HG02981 (cell line): ENCODE data around the gene ARAP1.

ENCODE experiments used
- ATAC-seq: cut with Tn5 transposase; IDR thresholded peaks from one replicate; pipeline ENCODE4 v1.9.1; 2021; ENCODE audit warnings: mild to moderate bottlenecking, moderate library complexity; ENCODE audit not compliant: unreplicated experiment

ARAP1 gene

DNA sequence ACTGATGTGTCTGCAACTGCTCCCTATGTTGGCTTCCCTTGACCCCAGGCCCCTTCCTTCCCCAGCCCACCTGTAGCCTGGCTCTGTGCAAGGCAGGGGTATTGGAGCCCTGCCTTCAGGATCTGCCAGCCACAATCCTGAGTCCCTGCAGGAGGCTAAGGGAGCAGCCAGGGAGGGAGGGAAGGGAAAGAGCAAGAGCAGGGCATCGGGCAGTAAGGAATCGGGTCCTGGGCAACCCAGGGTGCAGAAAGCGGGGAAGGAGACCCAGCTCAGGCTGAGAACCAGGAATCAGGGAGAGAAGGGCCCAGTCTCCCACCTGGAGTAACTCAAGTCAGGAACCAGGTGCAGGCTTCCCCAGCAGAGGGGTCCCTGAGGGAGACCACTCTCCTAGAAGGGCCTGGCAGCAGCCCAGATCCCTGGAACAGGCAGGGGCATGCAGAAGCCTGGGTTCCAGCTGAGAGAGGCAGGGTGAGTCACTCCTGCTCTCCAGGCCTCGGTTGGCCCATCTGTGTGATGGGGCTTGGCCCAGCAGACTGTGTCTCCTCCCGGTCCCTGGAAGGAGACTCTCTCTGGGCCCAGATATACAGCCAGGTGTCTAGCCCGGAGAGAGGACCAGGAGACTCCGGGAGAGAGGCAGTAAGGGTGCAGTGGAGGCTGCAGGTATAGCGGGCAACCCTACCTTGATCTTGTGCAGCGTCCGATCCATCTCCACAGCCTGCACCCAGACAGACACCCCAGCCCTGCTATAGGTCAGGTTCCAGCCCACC lies 28.3 kb upstream of the ARAP1 start:
- no peak for ATAC-seq

GRCh38 chr11:72779495-72780128 lies 27.4 kb upstream of the ARAP1 start:
- no peak for ATAC-seq

GRCh38 chr11:72778535-72779494 lies 26.6 kb upstream of the ARAP1 start:
- ATAC-seq, result no peak

GRCh38 chr11:72777755-72778278 lies 25.6 kb upstream of the ARAP1 start:
- no peak for ATAC-seq

GRCh38 chr11:72776844-72777754 lies 24.9 kb upstream of the ARAP1 start:
- no peak for ATAC-seq

DNA sequence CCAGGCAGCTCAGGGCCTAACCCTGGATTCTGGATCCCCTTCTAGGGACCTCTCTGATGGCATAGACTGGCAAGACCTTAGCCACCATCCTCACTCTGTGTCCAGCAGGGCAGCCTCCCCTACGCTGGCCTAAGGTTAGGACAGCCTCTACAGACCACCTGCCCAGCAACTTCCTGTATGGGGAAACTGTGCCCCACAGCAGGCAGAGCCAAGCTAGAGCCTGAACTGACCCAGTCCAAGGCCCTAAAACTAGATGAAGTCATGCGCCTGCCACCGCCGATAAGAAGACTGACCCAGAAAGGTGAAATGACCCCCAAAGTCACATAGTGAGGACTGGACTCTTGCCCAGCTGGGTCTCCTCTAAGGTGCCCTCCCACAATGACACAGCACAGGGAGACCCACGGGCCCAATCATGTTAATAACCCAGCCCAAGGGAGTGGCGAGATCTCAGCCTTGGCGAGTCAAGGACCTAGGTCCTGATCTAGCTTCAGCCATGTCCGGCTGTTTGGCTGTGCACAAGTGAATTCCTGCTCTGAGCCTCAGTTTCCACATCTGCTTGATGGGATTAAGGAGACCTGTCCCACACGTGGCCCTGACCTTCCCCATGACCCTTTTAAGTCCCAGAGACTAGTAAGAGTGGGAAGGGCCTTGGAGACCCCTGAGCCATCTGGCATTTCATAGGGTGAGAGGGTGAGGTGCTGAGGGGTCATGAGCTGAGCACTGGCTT lies 24.1 kb upstream of the ARAP1 start:
- ATAC-seq, result no peak

GRCh38 chr11:72775288-72776110 lies 23.3 kb upstream of the ARAP1 start:
- ATAC-seq, result no peak

DNA sequence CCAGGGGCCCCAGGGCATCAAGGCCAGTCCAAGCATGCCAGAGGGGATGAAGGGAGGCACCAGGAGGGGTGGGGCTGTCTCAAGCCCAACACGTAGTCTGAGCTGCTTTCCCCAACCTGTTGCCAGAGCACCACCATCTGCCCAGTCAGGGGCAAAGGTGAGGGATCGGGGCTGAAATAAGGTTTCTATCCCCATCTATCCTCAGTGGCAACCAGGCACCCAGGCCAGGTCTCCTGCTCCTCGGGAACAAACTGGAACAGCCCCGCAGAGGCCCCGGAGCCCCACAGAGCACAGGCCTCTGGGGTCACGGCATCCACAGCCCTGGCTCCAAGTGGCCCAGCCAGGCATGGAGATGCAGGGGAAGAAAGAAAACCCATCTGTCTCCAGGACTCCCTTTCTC lies 22.3 kb upstream of the ARAP1 start:
- no peak for ATAC-seq

DNA sequence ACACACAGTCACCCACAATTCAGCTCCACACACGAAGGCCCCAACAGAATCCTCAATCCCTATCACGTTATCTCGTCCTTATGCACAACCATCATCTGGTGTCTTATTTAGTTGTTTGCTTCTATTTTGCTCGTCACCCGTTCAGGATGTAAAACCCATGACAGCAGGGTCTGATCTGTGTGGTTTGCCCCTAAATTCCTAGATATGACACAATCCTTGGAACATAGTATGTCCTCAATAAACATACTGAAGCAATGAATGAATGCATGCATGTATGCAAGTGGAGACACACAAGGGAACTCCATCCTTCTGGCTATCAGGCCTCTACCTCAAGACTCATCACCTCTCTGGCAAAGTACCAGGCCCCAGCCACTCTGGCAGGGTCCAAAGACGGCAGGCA lies 21.5 kb upstream of the ARAP1 start:
- no peak for ATAC-seq

DNA sequence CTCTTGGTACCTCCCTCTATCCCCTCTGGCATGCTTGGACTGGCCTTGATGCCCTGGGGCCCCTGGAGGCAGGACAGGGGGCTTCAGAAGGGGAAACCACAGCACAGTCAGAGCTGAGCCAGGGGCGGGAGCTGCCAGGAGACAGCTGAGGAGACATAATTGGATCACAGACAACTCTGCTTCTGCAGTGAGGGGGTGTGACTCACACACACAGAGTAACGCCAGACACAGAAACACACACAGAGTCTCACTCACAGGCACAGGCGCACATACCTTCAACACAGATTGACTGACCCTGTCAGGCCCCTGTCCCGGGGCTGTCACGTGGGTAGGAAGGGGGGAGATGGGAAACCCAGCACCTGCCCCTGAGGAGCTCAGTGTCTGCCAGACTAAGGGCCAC lies 21.1 kb upstream of the ARAP1 start:
- no peak for ATAC-seq

GRCh38 chr11:72772059-72772458 lies 19.9 kb upstream of the ARAP1 start:
- ATAC-seq, result no peak

GRCh38 chr11:72771507-72771906 lies 19.3 kb upstream of the ARAP1 start:
- ATAC-seq, result no peak

DNA sequence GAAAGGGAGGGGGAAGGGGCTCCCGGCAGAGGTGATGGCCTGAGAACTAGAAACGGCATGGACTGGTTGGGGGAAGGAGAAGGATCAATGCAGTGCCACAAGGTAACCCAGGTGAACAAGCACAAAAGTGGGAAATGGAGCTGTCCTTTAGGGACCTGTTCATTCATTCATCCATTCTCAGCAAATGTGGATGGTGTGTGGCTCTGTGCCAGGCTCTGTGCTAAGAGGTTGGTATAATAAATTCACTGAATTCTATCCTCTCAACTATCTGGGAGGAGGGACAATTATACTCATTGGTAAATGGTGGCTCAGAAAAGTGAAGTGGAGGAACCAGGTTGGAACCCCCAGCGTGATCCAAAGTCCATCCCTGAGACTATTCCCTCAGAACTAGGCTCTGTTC lies 18.6 kb upstream of the ARAP1 start:
- no peak for ATAC-seq

DNA sequence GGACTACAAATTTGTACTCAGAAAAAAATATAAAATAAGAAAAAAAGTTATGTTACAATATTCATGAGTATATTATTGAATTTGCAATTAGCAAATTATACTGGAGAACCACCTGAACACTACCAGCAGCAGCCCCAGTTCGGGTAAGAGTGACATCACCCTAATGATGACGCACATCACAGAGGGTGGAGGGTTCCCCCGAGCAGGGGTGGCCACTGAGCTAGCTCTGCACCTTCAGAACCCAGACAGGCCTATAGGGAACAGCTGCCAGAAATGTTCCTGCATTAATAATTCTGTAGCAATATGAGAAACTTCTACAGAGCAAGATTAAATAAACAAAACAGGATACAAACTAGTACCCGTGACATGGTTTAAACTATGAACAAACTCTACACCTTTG lies 17.5 kb upstream of the ARAP1 start:
- no peak for ATAC-seq

- no peak for ATAC-seq
Measured at GRCh38 chr11:72768581-72768980, 16.4 kb upstream of the ARAP1 start.

GRCh38 chr11:72767203-72768062 lies 15.2 kb upstream of the ARAP1 start:
- no peak for ATAC-seq

DNA sequence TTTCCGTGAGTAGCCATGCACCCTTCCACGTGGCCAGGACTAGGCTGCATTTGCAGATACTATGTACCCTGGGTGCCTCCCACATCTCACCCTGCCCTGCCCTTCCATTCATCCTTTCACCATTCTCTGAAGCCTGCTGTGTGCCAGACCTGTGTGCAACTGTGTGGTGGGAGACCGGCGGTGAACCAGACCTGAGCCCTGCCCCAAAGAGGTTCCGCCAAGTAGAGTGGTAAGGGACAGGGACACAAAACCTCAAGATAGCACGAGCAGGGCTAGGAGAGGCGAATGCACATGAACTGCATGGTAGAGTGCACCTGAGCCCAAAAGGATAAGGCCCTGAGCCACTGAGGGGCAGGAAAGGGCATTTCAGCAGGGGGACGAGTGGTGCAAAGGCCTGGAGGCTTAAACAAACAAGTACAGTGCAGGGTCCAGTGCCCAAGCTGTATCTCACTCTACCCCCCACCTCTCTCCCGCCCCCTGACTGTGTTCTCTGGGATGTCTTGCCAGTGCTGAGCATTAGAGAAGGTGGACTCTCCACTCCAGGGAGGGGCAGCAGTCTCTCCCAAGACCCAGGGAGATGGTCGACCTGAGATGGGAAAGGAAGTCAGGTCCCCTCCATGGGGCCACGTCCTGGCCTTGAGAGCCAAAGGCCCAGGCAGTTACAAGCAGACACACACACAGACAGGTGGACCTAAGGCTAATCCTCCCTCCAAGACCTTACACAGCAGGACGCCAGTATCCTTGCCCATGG lies 14.1 kb upstream of the ARAP1 start:
- ATAC-seq, result no peak
